ENCODE measurements around the gene DNLZ.

DNLZ gene

DNA sequence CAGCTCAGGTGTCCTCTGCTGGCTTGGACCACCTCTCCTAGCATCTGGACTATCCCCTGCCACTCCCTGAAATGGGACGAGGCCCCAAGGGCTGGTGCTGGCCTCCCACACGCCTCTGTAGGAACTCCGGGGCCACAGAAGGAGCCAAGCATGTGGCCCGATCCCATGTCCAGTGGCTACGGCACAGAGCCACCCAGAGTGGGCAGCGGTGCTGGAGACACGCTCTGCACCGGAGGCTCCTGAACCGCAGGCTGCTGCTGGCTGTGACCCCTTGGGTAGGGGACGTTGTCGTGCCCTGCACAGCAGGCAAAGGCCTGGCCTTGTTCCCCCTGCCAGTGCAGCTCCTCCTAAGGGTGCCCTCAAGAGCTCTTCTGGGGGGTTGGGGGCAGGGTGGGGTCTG is 16.3 kb upstream of the DNLZ start:
- H3K27ac ChIP-seq (ENCODE audit: low read depth, low read length): no peak overlapping the region
- no peaks in the 10 kb centered on the region for H3K79me2 ChIP-seq (ENCODE audit: control insufficient read depth, low read length)
- no peaks in the 10 kb centered on the region for H4K20me1 ChIP-seq (ENCODE audit: control insufficient read depth, insufficient read depth, low read depth, low read length)
- H3K4me3 ChIP-seq (ENCODE audit: low read length): no peak overlapping the region
- H3K9me3 ChIP-seq (ENCODE audit: control insufficient read depth, insufficient read depth, low read length): no peaks in the 10 kb centered on the region
- no peak overlapping the region for H3K4me2 ChIP-seq (ENCODE audit: low read length)
- H3K4me1 ChIP-seq (ENCODE audit: control insufficient read depth, low read length): no peaks in the 10 kb centered on the region
- no peaks in the 10 kb centered on the region for H3F3A ChIP-seq (ENCODE audit: control insufficient read depth, insufficient read depth)
- TF ChIP-seq EZH2phosphoT487 (IDR thresholded peaks at IDR 0.05; ENCODE audit: borderline replicate concordance, low read length): no peak
- TF ChIP-seq, protein P1, sequence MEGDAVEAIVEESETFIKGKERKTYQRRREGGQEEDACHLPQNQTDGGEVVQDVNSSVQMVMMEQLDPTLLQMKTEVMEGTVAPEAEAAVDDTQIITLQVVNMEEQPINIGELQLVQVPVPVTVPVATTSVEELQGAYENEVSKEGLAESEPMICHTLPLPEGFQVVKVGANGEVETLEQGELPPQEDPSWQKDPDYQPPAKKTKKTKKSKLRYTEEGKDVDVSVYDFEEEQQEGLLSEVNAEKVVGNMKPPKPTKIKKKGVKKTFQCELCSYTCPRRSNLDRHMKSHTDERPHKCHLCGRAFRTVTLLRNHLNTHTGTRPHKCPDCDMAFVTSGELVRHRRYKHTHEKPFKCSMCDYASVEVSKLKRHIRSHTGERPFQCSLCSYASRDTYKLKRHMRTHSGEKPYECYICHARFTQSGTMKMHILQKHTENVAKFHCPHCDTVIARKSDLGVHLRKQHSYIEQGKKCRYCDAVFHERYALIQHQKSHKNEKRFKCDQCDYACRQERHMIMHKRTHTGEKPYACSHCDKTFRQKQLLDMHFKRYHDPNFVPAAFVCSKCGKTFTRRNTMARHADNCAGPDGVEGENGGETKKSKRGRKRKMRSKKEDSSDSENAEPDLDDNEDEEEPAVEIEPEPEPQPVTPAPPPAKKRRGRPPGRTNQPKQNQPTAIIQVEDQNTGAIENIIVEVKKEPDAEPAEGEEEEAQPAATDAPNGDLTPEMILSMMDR (IDR thresholded peaks at IDR 0.05; ENCODE audit: low read depth, low read length, poor library complexity, severe bottlenecking): no peak
- no peaks in the 10 kb centered on the region for H3K27me3 ChIP-seq (ENCODE audit: control insufficient read depth, low read length)
- peaks cover 83% of the 10 kb centered on the region for H3K36me3 ChIP-seq (ENCODE audit: control insufficient read depth, low read length)
- no peaks in the 10 kb centered on the region for H3K9me2 ChIP-seq (replicated peaks; ENCODE audit: control insufficient read depth, low read length)

DNA sequence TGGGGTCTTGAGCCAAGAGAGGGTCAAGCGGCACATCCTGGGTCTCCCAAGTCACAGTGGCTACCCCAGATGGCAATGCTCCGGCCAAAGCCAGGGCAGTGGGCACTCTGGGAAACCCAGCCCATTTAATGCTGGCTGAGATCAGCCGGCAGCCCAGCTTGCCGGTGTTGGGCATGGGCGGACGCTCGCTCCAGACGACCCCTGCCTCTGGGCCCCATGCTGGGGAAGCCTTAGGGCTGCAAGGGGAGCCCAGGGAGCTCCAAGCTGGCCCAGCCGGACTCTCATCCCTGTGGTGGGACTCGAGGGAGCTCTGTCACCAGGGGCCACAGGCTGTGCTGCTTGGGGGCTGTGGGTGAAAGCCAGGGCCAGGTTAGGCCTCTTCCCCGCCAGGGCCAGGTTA is 15.9 kb upstream of the DNLZ start:
- H3K9me3 ChIP-seq (ENCODE audit: control insufficient read depth, insufficient read depth, low read length): no peaks in the 10 kb centered on the region
- TF ChIP-seq, protein P1 (IDR thresholded peaks at IDR 0.05; ENCODE audit: low read depth, low read length, poor library complexity, severe bottlenecking): no peak
- no peak for TF ChIP-seq EZH2phosphoT487 (IDR thresholded peaks at IDR 0.05; ENCODE audit: borderline replicate concordance, low read length)
- H3K9me2 ChIP-seq (replicated peaks; ENCODE audit: control insufficient read depth, low read length): no peaks in the 10 kb centered on the region
- no peak overlapping the region for H3K4me3 ChIP-seq (ENCODE audit: low read length)
- peaks cover 79% of the 10 kb centered on the region for H3K36me3 ChIP-seq (ENCODE audit: control insufficient read depth, low read length)
- H3F3A ChIP-seq (ENCODE audit: control insufficient read depth, insufficient read depth): no peaks in the 10 kb centered on the region
- H3K27ac ChIP-seq (ENCODE audit: low read depth, low read length): no peak overlapping the region
- no peaks in the 10 kb centered on the region for H3K79me2 ChIP-seq (ENCODE audit: control insufficient read depth, low read length)
- no peaks in the 10 kb centered on the region for H3K4me1 ChIP-seq (ENCODE audit: control insufficient read depth, low read length)
- H4K20me1 ChIP-seq (ENCODE audit: control insufficient read depth, insufficient read depth, low read depth, low read length): no peaks in the 10 kb centered on the region
- H3K4me2 ChIP-seq (ENCODE audit: low read length): no peak overlapping the region
- no peaks in the 10 kb centered on the region for H3K27me3 ChIP-seq (ENCODE audit: control insufficient read depth, low read length)

DNA sequence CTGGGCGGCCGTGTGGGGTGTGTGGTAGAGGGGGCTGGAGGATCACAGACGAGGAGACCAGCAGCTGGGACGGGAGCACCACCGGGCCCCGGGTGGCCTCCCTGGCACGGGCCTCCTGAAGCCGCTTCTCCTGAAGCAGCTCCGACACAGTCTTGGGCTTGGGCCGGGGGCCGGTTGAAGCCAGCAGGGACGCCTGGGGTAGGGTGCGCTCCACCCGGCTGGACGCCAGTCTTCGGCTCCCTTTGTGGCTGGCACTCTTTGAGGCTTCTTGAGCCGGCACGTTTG is 15.4 kb upstream of the DNLZ start:
- Histone ChIP-seq H3K9me2 (replicated peaks; ENCODE audit: control insufficient read depth, low read length) (no peaks in the 10 kb centered on the region), H3F3A (ENCODE audit: control insufficient read depth, insufficient read depth) (no peaks in the 10 kb centered on the region), H3K27me3 (ENCODE audit: control insufficient read depth, low read length) (no peaks in the 10 kb centered on the region), H3K4me1 (ENCODE audit: control insufficient read depth, low read length) (no peaks in the 10 kb centered on the region), H3K36me3 (ENCODE audit: control insufficient read depth, low read length) (peaks cover 75% of the 10 kb centered on the region), H3K79me2 (ENCODE audit: control insufficient read depth, low read length) (no peaks in the 10 kb centered on the region), H3K27ac (ENCODE audit: low read depth, low read length) (no peak overlapping the region), H4K20me1 (ENCODE audit: control insufficient read depth, insufficient read depth, low read depth, low read length) (no peaks in the 10 kb centered on the region), H3K4me3 (ENCODE audit: low read length) (no peak overlapping the region), H3K4me2 (ENCODE audit: low read length) (no peak overlapping the region), H3K9me3 (ENCODE audit: control insufficient read depth, insufficient read depth, low read length) (no peaks in the 10 kb centered on the region)
- no peak for TF ChIP-seq EZH2phosphoT487 (IDR thresholded peaks at IDR 0.05; ENCODE audit: borderline replicate concordance, low read length)
- TF ChIP-seq, protein P1 (IDR thresholded peaks at IDR 0.05; ENCODE audit: low read depth, low read length, poor library complexity, severe bottlenecking): no peak
